Stimulated activated memory B cell treated with anti-CD40 and anti-IgM and Interleukin-4, amounts not matched to agents 10 μg/mL and 1 μg/mL and 100 μg/mL, for 72 hours (primary cell): Measurements from ENCODE around the gene KBTBD12.
A peak's percentile ranks its signal among the peaks of the same experiment; 100 is the strongest.

Source experiments
- ATAC-seq: fragments of 150-1000 bp; cut with Tn5 transposase; 2 replicates; pipeline ENCODE4 v1.10.0; 2021
- H3K27ac Mint-ChIP-seq: one replicate; pipeline ENCODE4 v1.8.0; 2022; ENCODE audit warnings: mild to moderate bottlenecking, mixed read lengths
- H3K27me3 Mint-ChIP-seq: one replicate; pipeline ENCODE4 v1.8.0; 2022; ENCODE audit warnings: mixed read lengths
- H3K36me3 Mint-ChIP-seq: one replicate; pipeline ENCODE4 v1.8.0; 2022; ENCODE audit warnings: mixed read lengths
- H3K4me1 Mint-ChIP-seq: one replicate; pipeline ENCODE4 v1.8.0; 2022; ENCODE audit warnings: mixed read lengths
- H3K4me3 Mint-ChIP-seq: one replicate; pipeline ENCODE4 v1.8.0; 2022; ENCODE audit warnings: mild to moderate bottlenecking, moderate library complexity, mixed read lengths
- H3K9me3 Mint-ChIP-seq: one replicate; pipeline ENCODE4 v1.8.0; 2022; ENCODE audit warnings: mixed read lengths

The KBTBD12 gene

DNA sequence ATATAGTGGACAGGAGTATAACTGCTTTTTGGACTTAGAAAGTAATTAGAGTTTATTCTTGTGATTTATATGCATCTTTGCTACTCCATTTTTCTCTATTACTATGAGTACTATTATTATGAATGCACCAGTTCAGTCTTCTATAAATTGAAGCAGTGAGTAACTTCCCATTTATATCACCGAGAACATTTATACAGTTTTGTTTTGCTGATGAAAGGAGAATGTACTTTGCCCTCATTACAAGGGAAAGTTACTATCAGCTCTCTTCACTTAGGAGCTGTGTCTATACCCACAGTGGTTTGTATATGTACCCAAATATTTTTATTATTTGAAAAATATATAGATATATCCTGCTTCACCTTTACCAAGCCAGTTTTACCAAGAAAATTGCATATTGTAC lies 5.7 kb downstream of the KBTBD12 start:
- ATAC-seq, result no peak
- Mint-ChIP-seq H3K27ac (no peak overlapping the region), H3K4me3 (no peak overlapping the region), H3K9me3 (no peaks in the 10 kb centered on the region), H3K4me1 (peaks cover 10% of the 10 kb centered on the region), H3K36me3 (no peaks in the 10 kb centered on the region), H3K27me3 (peaks cover 23% of the 10 kb centered on the region)

DNA sequence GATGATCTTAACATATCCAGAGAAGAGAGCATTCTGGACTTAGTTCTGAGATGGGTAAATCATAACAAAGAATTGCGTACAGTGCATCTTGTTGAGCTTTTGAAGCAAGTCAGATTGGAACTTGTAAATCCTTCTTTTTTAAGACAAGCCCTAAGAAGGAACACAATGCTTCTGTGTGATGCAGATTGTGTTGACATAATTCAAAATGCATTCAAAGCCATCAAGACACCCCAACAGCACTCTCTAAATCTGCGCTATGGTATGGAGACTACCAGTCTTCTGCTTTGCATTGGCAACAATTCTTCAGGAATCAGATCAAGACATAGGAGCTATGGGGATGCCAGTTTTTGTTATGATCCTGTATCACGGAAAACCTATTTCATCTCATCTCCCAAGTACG lies 8.6 kb downstream of the KBTBD12 start:
- no peak overlapping the region for H3K4me3 Mint-ChIP-seq
- H3K27ac Mint-ChIP-seq, result no peak overlapping the region
- H3K36me3 Mint-ChIP-seq, result no peaks in the 10 kb centered on the region
- no peak for ATAC-seq
- no peaks in the 10 kb centered on the region for H3K27me3 Mint-ChIP-seq
- H3K9me3 Mint-ChIP-seq, result no peaks in the 10 kb centered on the region
- H3K4me1 Mint-ChIP-seq, result peaks cover 16% of the 10 kb centered on the region

DNA sequence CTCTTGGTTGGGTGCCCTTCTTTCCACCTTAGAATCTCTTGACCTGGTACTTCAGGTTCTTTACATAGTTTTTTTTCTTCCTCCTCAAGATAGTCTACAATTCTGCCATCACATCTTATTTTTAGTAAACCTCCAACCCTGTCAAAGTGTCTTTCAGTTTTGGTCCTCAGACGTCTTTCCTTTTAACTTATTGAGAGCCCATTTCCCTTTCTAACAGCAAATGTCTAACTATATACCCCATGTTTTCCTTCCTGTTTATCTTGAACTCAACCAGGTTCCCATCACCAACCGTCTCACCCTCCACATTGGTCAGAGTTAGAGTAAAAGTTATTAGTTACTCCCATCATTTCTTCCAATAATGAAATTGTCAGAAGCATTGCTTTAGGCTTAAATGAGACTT lies 10.4 kb downstream of the KBTBD12 start:
- Mint-ChIP-seq H3K4me1 (peaks cover 16% of the 10 kb centered on the region), H3K4me3 (no peak overlapping the region), H3K9me3 (no peaks in the 10 kb centered on the region), H3K36me3 (no peaks in the 10 kb centered on the region), H3K27ac (peak overlapping the region; percentile 45), H3K27me3 (no peaks in the 10 kb centered on the region)
- ATAC-seq, result peak; percentile 27

DNA sequence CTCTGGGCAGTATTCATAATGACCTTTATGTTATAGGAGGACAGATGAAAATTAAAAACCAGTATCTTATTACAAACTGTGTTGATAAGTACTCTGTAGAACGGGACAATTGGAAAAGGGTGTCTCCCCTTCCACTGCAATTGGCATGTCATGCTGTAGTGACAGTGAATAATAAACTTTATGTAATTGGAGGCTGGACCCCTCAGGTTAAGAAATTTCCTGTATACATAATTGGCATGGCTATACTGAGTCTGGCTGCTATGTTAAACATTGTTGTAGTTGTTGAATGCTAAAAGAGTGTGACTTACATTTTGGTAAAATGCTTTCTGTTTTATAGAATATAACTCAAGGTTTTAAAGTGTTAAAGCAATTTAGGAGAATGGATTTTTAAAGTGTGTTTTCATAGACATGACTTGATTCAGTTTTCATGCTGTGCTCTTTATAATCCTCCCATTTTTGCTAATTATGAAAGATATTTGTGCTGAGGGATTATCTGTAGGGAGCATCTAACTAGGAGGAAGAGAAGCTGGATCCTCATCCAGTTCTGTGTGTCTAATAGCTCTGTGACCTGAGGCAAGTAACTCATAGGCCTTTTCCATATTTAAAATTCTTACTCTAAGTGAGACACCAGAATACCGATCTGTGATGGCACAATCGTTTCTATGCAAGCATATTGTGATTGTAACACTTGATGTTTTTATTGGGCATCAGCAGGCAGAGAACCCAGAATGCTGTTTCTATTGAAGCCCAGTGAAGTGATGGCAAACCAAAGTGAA lies 13.0 kb downstream of the KBTBD12 start:
- Mint-ChIP-seq H3K27me3 (peaks cover 10% of the 10 kb centered on the region), H3K27ac (no peak overlapping the region), H3K4me3 (no peak overlapping the region), H3K36me3 (no peaks in the 10 kb centered on the region), H3K4me1 (peaks cover 16% of the 10 kb centered on the region), H3K9me3 (no peaks in the 10 kb centered on the region)
- ATAC-seq, result no peak

DNA sequence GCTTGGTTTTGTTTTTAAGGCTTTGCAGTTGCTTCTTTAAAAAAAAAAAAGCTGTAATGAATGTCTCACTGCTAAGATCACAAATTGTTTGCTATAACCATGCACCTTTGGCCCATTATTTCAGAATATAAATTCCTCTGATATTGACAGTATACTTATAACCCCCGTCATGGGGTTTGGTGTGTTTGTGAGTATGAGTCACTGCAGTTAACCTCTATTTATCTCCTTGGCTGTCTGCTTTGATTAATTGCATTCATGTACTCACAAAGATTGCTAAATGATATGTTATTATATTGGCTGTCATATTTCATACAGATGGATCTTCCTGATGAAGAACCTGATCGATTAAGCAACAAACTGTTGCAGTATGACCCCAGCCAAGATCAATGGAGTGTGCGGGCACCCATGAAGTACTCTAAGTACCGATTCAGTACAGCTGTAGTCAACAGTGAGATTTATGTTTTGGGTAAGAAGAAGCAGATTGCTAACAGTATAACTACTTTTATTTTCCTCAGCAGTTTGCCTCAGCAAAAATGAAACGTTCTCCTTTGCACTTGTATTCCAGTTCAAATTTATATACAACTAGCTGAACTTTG lies 14.9 kb downstream of the KBTBD12 start:
- no peak for ATAC-seq
- H3K9me3 Mint-ChIP-seq, result no peaks in the 10 kb centered on the region
- H3K4me1 Mint-ChIP-seq, result peaks cover 14% of the 10 kb centered on the region
- peaks cover 28% of the 10 kb centered on the region for H3K27me3 Mint-ChIP-seq
- H3K27ac Mint-ChIP-seq, result no peak overlapping the region
- H3K36me3 Mint-ChIP-seq, result no peaks in the 10 kb centered on the region
- H3K4me3 Mint-ChIP-seq, result no peak overlapping the region

DNA sequence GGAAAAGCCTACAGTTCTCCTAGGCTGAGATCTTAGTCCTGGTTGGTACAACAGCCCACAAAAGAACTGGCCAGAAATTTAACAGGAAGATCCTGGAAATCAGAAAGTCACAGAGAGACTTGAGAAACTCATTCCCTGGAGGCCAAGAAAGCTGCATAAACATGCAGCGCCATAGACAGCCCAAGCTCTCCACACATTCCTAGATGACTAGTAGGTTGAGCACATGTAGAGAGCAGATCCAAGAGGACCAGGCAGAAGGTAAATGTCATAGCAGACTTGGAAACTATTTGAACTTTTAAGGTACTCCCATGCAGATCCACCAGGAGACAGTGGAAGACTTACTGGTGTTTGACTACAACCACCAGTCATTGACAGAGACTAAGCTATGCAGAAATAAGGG lies 18.4 kb downstream of the KBTBD12 start:
- ATAC-seq, result no peak
- H3K27me3 Mint-ChIP-seq, result peaks cover 44% of the 10 kb centered on the region
- no peaks in the 10 kb centered on the region for H3K4me1 Mint-ChIP-seq
- H3K27ac Mint-ChIP-seq, result no peak overlapping the region
- H3K36me3 Mint-ChIP-seq, result no peaks in the 10 kb centered on the region
- H3K4me3 Mint-ChIP-seq, result no peak overlapping the region
- H3K9me3 Mint-ChIP-seq, result peaks cover 5% of the 10 kb centered on the region

DNA sequence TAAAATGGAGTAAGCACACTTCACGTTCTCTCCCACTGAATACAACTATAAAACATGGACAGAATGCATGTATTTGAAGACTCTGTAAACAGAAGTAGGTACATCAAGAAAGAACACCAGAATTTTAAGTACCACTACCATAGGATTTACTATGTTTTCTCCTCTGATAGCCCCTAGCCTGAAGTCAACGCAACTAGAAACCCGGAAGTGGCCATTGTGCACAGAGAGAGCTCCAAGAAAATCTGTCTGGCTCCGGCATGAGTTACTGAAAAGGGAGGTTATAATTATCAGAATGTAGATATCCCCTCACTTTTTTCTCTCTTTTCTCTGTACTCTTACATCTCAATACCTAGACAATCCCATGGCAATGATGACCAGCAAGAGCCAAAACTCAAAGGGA lies 23.8 kb downstream of the KBTBD12 start:
- H3K27me3 Mint-ChIP-seq, result peaks cover 44% of the 10 kb centered on the region
- ATAC-seq, result no peak
- H3K9me3 Mint-ChIP-seq, result peaks cover 22% of the 10 kb centered on the region
- H3K36me3 Mint-ChIP-seq, result no peaks in the 10 kb centered on the region
- no peak overlapping the region for H3K27ac Mint-ChIP-seq
- H3K4me1 Mint-ChIP-seq, result no peaks in the 10 kb centered on the region
- H3K4me3 Mint-ChIP-seq, result no peak overlapping the region

DNA sequence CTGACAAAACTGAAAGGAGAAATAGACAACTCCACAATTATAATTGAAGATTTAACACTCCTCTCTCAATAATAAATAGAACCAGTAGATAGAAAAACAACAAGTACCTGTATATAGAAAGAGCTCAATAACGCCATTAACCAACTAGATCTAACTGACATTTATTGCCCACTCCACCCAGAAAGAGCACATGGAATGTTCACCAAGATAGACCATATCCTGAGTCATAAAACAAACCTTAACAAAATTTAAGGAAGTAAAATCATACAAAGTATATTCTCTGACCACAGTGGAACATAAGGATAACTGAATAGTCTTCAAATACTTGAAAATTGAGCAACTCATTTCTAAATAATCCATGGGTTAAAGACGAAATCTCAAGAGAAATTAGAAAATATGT lies 25.1 kb downstream of the KBTBD12 start:
- Mint-ChIP-seq H3K9me3 (peaks cover 22% of the 10 kb centered on the region), H3K27me3 (peaks cover 31% of the 10 kb centered on the region)

DNA sequence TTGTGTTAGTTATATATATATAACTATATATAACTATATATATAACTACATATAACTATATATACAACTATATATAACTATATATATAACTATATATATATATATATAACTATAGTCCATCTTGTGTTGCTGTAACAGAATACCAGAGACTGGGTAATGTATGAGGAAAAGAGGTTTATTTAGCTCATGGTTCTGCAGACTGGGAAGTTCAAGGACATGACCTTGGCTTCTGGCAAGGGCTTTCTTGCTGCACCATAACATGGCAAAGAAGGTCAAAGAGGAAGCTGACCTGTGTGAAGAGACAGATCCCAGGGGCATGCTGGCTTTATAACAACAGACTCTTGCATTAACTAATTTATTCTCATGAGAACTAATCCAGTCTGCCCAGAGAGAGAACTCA lies 27.6 kb downstream of the KBTBD12 start:
- Mint-ChIP-seq H3K4me3 (no peak overlapping the region), H3K27me3 (peaks cover 32% of the 10 kb centered on the region), H3K9me3 (peaks cover 22% of the 10 kb centered on the region), H3K36me3 (no peaks in the 10 kb centered on the region), H3K27ac (no peak overlapping the region), H3K4me1 (no peaks in the 10 kb centered on the region)
- no peak for ATAC-seq

More for the DNA sequence above, 25.1 kb downstream of the KBTBD12 start:
- Mint-ChIP-seq H3K4me3 (no peak overlapping the region), H3K4me1 (no peaks in the 10 kb centered on the region), H3K36me3 (no peaks in the 10 kb centered on the region), H3K27ac (no peak overlapping the region)
- no peak for ATAC-seq

DNA sequence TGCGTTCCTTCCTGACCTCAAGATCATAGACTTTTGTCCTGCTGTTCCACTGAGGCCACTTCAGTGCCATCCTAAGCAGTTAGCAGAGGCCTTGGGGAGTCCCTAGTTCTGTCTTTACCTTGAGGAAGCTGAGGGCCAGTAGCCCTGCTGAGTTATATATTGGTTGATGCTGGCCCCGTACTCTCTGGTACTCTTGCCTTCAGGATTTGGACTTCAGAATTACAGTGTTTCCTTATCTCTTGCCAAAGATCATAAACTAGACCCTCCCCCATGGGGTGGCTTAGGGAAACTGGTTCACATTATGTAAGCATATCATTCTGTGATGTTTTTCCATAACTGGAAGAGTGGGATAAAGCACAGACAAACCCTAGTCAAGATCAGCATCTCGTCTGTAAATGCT lies 33.2 kb downstream of the KBTBD12 start:
- peaks cover 24% of the 10 kb centered on the region for H3K27me3 Mint-ChIP-seq
- peaks cover under 1% of the 10 kb centered on the region for H3K9me3 Mint-ChIP-seq
- ATAC-seq, result no peak
- H3K27ac Mint-ChIP-seq, result no peak overlapping the region
- H3K36me3 Mint-ChIP-seq, result no peaks in the 10 kb centered on the region
- no peak overlapping the region for H3K4me3 Mint-ChIP-seq
- H3K4me1 Mint-ChIP-seq, result no peaks in the 10 kb centered on the region

DNA sequence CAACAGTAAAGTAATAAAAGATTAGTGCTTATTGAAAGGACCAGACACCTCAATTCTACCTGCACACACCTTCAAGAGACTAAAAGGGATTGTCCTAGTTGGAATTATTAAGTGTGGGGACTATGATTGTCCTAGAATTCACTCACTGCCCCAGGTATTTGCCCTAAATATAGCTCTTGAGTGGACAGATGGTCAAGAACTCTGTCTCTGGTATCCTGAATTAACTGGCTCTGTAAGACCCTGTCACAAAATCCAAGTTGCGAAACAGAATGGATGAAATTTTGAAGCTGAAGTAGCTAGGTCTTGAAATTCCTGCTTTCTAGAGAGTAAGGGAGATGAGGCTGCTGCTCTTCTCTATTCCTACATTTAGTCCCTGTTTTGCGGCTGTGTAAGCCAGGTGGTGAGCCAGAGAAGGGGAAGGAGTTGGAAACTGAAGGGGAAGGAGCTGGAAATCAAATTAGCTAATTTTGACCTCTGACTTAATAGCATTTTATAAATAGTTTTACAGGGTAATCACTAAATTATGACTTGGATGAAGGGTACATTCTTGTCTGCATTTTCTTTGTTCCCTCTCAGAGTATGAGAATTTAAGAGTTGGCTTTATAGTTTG lies 34.5 kb downstream of the KBTBD12 start:
- no peaks in the 10 kb centered on the region for H3K36me3 Mint-ChIP-seq
- H3K4me3 Mint-ChIP-seq, result no peak overlapping the region
- H3K27ac Mint-ChIP-seq, result no peak overlapping the region
- no peak for ATAC-seq
- no peaks in the 10 kb centered on the region for H3K4me1 Mint-ChIP-seq
- peaks cover 24% of the 10 kb centered on the region for H3K27me3 Mint-ChIP-seq
- H3K9me3 Mint-ChIP-seq, result no peaks in the 10 kb centered on the region

DNA sequence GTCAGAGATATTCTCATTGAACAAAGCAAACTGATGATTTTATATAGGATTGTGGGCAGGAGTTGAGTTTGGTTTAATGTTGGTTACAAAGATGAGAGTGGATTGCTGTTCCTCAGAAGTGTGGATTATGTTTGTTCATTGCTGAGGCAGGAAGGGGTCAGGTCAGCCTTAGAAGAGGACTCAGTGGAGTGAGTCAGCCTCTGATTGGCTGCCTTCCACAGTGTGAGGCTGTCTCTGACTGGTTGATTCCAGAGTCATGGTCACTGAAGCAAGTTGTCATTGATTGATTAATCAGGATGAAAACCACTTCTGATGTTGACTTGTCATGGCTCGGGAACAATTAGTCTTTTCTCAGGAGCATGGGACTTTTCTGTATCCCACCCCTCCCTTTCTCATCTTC lies 36.2 kb downstream of the KBTBD12 start:
- H3K4me3 Mint-ChIP-seq, result no peak overlapping the region
- ATAC-seq, result no peak
- H3K27ac Mint-ChIP-seq, result no peak overlapping the region
- H3K4me1 Mint-ChIP-seq, result no peaks in the 10 kb centered on the region
- no peaks in the 10 kb centered on the region for H3K36me3 Mint-ChIP-seq
- no peaks in the 10 kb centered on the region for H3K9me3 Mint-ChIP-seq
- H3K27me3 Mint-ChIP-seq, result peaks cover 20% of the 10 kb centered on the region

DNA sequence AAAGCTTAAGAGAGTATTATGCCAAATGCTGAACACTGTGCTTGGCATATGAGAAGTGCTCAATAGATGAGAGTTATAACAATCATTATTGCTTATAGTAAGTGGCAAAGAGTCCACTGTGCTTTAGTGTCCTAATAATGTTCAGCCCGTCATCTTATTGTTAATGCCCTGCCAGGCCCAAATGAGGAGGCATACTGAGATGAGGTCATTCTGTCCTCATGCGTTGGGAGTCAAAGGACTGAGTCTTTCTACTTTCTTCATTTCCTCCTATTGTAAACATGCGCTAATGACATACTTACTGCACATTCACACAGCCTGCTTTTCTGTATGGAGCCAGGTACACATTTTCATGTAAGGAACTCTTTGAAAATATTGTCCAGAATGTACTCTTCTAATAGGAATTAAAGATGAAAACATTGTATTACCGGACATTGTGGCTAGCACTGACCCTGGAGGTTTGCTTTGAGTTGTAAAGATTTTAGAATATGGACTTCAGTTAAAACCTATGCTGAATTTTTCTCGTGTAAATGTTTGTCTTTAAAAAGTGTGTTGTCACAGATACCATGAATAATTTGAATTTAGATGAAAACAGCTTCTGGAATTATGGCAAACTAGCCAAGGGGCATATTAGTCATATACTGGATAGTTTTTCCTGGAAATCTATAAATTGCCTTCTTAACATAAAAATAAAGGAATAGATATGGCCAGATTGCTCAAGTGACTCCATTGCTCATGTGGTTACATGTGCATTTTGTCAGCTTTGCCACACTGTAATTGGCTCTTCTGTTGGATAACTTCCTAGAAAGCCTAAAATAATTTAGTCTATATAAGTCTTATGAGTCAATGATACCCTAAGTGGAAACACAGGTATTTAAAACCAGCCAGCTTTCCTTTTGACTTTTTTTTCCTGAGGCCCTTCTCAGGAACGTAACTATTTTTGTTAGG lies 38.3 kb downstream of the KBTBD12 start:
- no peak for ATAC-seq
- H3K36me3 Mint-ChIP-seq, result no peaks in the 10 kb centered on the region
- H3K27ac Mint-ChIP-seq, result no peak overlapping the region
- H3K4me3 Mint-ChIP-seq, result no peak overlapping the region
- H3K4me1 Mint-ChIP-seq, result no peaks in the 10 kb centered on the region
- no peaks in the 10 kb centered on the region for H3K9me3 Mint-ChIP-seq
- H3K27me3 Mint-ChIP-seq, result peaks cover 10% of the 10 kb centered on the region

DNA sequence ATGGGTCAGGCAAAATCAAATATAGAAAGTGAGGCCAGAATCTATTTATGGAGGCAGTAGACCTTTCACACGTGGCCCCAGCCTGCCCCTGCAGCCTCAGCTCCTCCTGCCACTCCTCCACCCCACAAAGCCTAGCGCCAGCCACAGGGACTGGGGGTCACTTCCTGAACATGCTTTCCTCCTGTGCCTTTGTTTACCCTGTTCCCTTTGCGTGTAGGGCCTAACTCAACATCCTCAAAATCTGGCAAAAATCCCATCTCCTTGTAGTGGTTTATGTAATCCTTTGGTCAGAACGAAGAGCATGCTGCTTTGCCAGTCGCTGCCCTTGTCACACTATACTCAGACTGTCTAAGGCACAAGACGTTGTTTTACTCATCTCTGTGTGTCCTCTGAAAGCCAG lies 39.6 kb downstream of the KBTBD12 start:
- H3K4me3 Mint-ChIP-seq, result no peak overlapping the region
- H3K4me1 Mint-ChIP-seq, result no peaks in the 10 kb centered on the region
- peaks cover 9% of the 10 kb centered on the region for H3K27me3 Mint-ChIP-seq
- no peaks in the 10 kb centered on the region for H3K36me3 Mint-ChIP-seq
- no peak for ATAC-seq
- H3K9me3 Mint-ChIP-seq, result no peaks in the 10 kb centered on the region
- H3K27ac Mint-ChIP-seq, result no peak overlapping the region

DNA sequence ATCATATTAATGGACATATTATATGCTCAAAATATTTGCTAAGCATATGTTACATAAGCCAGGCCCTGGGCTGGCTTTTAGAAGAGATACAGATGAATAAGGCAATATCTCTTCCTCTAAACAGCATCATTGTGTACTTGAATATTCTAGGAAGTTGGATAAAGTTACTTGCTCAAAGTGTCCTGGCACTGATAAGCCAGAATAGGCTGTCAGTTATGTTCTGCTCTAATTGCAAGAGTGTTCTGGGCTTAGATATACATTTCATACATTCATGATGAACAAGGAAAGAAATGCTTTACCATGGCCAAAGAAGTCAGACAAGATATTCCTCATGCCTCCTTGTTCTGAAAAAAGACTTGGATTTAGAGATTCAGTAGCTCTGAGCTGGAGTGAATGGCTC lies 40.7 kb downstream of the KBTBD12 start:
- Mint-ChIP-seq H3K4me1 (no peaks in the 10 kb centered on the region), H3K9me3 (no peaks in the 10 kb centered on the region), H3K4me3 (no peak overlapping the region), H3K27me3 (no peaks in the 10 kb centered on the region), H3K36me3 (no peaks in the 10 kb centered on the region), H3K27ac (no peak overlapping the region)
- no peak for ATAC-seq
